ENCODE measurements around the gene SLC26A1. TPM values are rescaled to one million over a fixed set of nuclear protein-coding genes. Genes with fewer than 3 reads are reported as not detected.
A peak's percentile ranks its signal among the peaks of the same experiment; 100 is the strongest.

SLC26A1 gene
- total RNA-seq, 4 donors from 2014 or later = 0.30 TPM; not detected in 3

- Histone ChIP-seq H3K4me3 (no peak overlapping the region), H3K4me1 (peaks cover 30% of the 10 kb centered on the region), H3K27ac (no peak overlapping the region), H3K36me3 (no peaks in the 10 kb centered on the region), H3K9me3 (no peaks in the 10 kb centered on the region), H3K27me3 (peaks cover 77% of the 10 kb centered on the region)
- whole genome bisulfite sequencing = 31% methylated on average over 11 of the region's 12 CpGs
- DNase-seq (ENCODE audit: low spot score in 2 of 2) = no peak
- TF ChIP-seq POLR2AphosphoS5 (IDR thresholded peaks at IDR 0.05) (no peak), POLR2A (IDR thresholded peaks at IDR 0.05) (no peak), EP300 (IDR thresholded peaks at IDR 0.05) (no peak), CTCF (IDR thresholded peaks at IDR 0.05) (no peak)
Observed at GRCh38 chr4:998096-998691, 5.0 kb upstream of the SLC26A1 start.

- 20% methylated on average over 3 of the region's 68 CpGs for WGBS
- peaks cover 25% of the 10 kb centered on the region for H3K4me1 ChIP-seq
- H3K27ac ChIP-seq = no peak overlapping the region
- no peaks in the 10 kb centered on the region for H3K9me3 ChIP-seq
- H3K27me3 ChIP-seq = peaks cover 70% of the 10 kb centered on the region
- H3K36me3 ChIP-seq = no peaks in the 10 kb centered on the region
- TF ChIP-seq POLR2AphosphoS5 (IDR thresholded peaks at IDR 0.05) (no peak), CTCF (IDR thresholded peaks at IDR 0.05) (no peak), POLR2A (IDR thresholded peaks at IDR 0.05) (no peak), EP300 (IDR thresholded peaks at IDR 0.05) (no peak)
- DNase-seq (ENCODE audit: low spot score in 2 of 2) = no peak
- H3K4me3 ChIP-seq = peak overlapping the region; percentile 42
Observed at GRCh38 chr4:997375-998071, 4.3 kb upstream of the SLC26A1 start.

GRCh38 chr4:996997-997374 lies 3.8 kb upstream of the SLC26A1 start:
- Histone ChIP-seq H3K4me1 (peaks cover 20% of the 10 kb centered on the region), H3K27me3 (peaks cover 65% of the 10 kb centered on the region), H3K36me3 (no peaks in the 10 kb centered on the region), H3K4me3 (peak overlapping the region; percentile 42), H3K27ac (no peak overlapping the region), H3K9me3 (no peaks in the 10 kb centered on the region)
- TF ChIP-seq POLR2A (IDR thresholded peaks at IDR 0.05) (no peak), POLR2AphosphoS5 (IDR thresholded peaks at IDR 0.05) (no peak), CTCF (IDR thresholded peaks at IDR 0.05) (no peak), EP300 (IDR thresholded peaks at IDR 0.05) (no peak)
- 3% methylated on average over 13 of the region's 25 CpGs for WGBS
- no peak for DNase-seq (ENCODE audit: low spot score in 2 of 2)

- Histone ChIP-seq H3K4me1 (peaks cover 19% of the 10 kb centered on the region), H3K4me3 (no peak overlapping the region), H3K36me3 (peaks cover 5% of the 10 kb centered on the region), H3K27ac (no peak overlapping the region), H3K9me3 (no peaks in the 10 kb centered on the region), H3K27me3 (peaks cover 58% of the 10 kb centered on the region)
- no peak for TF ChIP-seq CTCF (IDR thresholded peaks at IDR 0.05)
- no peak for TF ChIP-seq POLR2A (IDR thresholded peaks at IDR 0.05)
- TF ChIP-seq POLR2AphosphoS5 (IDR thresholded peaks at IDR 0.05) = no peak
- no peak for TF ChIP-seq EP300 (IDR thresholded peaks at IDR 0.05)
- WGBS = 65% methylated on average over 10 of the region's 15 CpGs
- no peak for DNase-seq (ENCODE audit: low spot score in 2 of 2)
Observed at GRCh38 chr4:996030-996996, 3.1 kb upstream of the SLC26A1 start.

All from suprapubic skin (tissue), 4 donors.